DND-41 (cell line): ENCODE measurements around the gene STEAP3.

Experiments used
- ATAC-seq: fragments of 200-7000 bp; cut with Tn5 transposase; 3 replicates; pipeline ENCODE4 v1.9.1; 2021; ENCODE audit warnings: low read depth; ENCODE audit not compliant: insufficient read depth
- DNase-seq: peaks from one replicate; pipeline ENCODE4 v3.0.0-alpha.2; 2020
- H2AFZ ChIP-seq: 2 replicates; pipeline ENCODE4 v1.6.0; 2012; ENCODE audit warnings: low read depth, low read length
- H3K27ac ChIP-seq: 2 replicates; pipeline ENCODE4 v1.5.1; 2012; ENCODE audit warnings: low read length, inconsistent platforms
- H3K27me3 ChIP-seq: fragments of 200-600 bp; sonication (generic); 2 replicates; pipeline ENCODE4 v1.6.0; 2012; ENCODE audit warnings: low read length, mild to moderate bottlenecking, inconsistent platforms; ENCODE audit not compliant: insufficient read depth, poor library complexity
- H3K36me3 ChIP-seq: 2 replicates; pipeline ENCODE4 v1.5.1; 2012; ENCODE audit warnings: low read length, inconsistent platforms; ENCODE audit not compliant: insufficient read depth
- H3K4me1 ChIP-seq: 2 replicates; pipeline ENCODE4 v1.5.1; 2012; ENCODE audit warnings: mild to moderate bottlenecking, low read length; ENCODE audit not compliant: insufficient read depth
- H3K4me2 ChIP-seq: 2 replicates; pipeline ENCODE4 v1.6.0; 2012; ENCODE audit warnings: mild to moderate bottlenecking, moderate library complexity, low read length, inconsistent platforms; ENCODE audit not compliant: insufficient read depth
- H3K4me3 ChIP-seq, 2 experiments: fragments of 200-600 bp in 1 of 2; shearing (Covaris generic) in 1 of 2; 2 replicates each; pipeline ENCODE4 v1.5.1; 2012 to 2016; ENCODE audit warnings: inconsistent platforms in 2 of 2, low read length in 2 of 2, mild to moderate bottlenecking in 2 of 2, low read depth in 1 of 2, moderate library complexity in 1 of 2
- H3K79me2 ChIP-seq: 2 replicates; pipeline ENCODE4 v1.6.0; 2012; ENCODE audit warnings: low read length, inconsistent platforms; ENCODE audit not compliant: insufficient read depth
- H3K9ac ChIP-seq: 2 replicates; pipeline ENCODE4 v1.6.0; 2012; ENCODE audit warnings: low read depth, mild to moderate bottlenecking, inconsistent platforms, low read length, moderate library complexity
- H3K9me3 ChIP-seq: 2 replicates; pipeline ENCODE4 v1.5.1; 2012; ENCODE audit warnings: low read length, moderate library complexity, mild to moderate bottlenecking, inconsistent platforms; ENCODE audit not compliant: insufficient read depth, severe bottlenecking
- H4K20me1 ChIP-seq: 2 replicates; pipeline ENCODE4 v1.6.0; 2012; ENCODE audit warnings: low read length; ENCODE audit not compliant: insufficient read depth
- CTCF ChIP-seq: IDR thresholded peaks from 2 replicates; pipeline ENCODE4 v1.5.1; 2012; ENCODE audit warnings: borderline replicate concordance, low read length, moderate library complexity, mild to moderate bottlenecking; ENCODE audit not compliant: poor library complexity, severe bottlenecking; ENCODE audit errors: extremely low read depth
- EZH2 ChIP-seq: IDR thresholded peaks from 3 replicates; pipeline ENCODE4 v1.6.1; 2012; ENCODE audit warnings: borderline replicate concordance, low read depth, mild to moderate bottlenecking, moderate library complexity, low read length, inconsistent platforms; ENCODE audit not compliant: severe bottlenecking

STEAP3 gene

GRCh38 chr2:119175517-119175916 is 48.1 kb upstream of the STEAP3 start:
- no peaks in the 10 kb centered on the region for H3K27me3 ChIP-seq
- no peaks in the 10 kb centered on the region for H3K9me3 ChIP-seq
- no peak overlapping the region for H2AFZ ChIP-seq
- DNase-seq: no peak
- H3K9ac ChIP-seq: no peak overlapping the region
- ATAC-seq: no peak
- no peaks in the 10 kb centered on the region for H3K36me3 ChIP-seq
- no peak overlapping the region for H3K4me3 ChIP-seq
- no peaks in the 10 kb centered on the region for H3K4me1 ChIP-seq
- no peak overlapping the region for H3K27ac ChIP-seq
- TF ChIP-seq CTCF: no peak
- no peak for TF ChIP-seq EZH2
- no peaks in the 10 kb centered on the region for H3K79me2 ChIP-seq
- no peak overlapping the region for H3K4me2 ChIP-seq
- H4K20me1 ChIP-seq: peaks cover 3% of the 10 kb centered on the region; the same call in 1 of the 2 replicates

- ATAC-seq (no peak), DNase-seq (no peak)
- TF ChIP-seq CTCF: no peak
- no peak for TF ChIP-seq EZH2
These were observed 46.3 kb upstream of the STEAP3 start for GRCh38 chr2:119177171-119177837.

DNA sequence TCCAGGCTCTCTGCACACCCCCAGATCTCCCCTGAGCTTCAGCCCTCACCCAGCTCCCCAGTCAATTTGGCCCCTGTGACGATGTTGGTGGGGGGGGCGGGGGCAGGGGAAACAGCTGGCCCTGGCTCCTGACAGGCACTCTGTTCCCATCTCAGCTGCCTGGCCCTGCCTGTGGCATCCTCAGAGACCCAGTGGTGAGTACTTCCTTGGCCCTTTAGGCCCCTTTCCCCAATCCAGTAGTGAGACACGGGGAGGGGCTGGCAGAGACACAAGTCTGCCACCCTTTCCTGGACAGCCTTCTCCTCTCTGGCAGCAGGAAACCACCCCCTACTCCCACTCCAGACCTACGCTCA is 45.8 kb upstream of the STEAP3 start:
- H4K20me1 ChIP-seq: peaks cover 3% of the 10 kb centered on the region; the same call in 1 of the 2 replicates
- H2AFZ ChIP-seq: no peak overlapping the region
- no peak for DNase-seq
- no peaks in the 10 kb centered on the region for H3K4me1 ChIP-seq
- no peaks in the 10 kb centered on the region for H3K9me3 ChIP-seq
- H3K4me2 ChIP-seq: no peak overlapping the region
- TF ChIP-seq EZH2 (no peak), CTCF (no peak)
- no peak overlapping the region for H3K4me3 ChIP-seq
- no peak overlapping the region for H3K9ac ChIP-seq
- H3K79me2 ChIP-seq: no peaks in the 10 kb centered on the region
- H3K27ac ChIP-seq: no peak overlapping the region
- no peak for ATAC-seq
- no peaks in the 10 kb centered on the region for H3K36me3 ChIP-seq
- no peaks in the 10 kb centered on the region for H3K27me3 ChIP-seq

More at GRCh38 chr2:119177171-119177837, 46.3 kb upstream of the STEAP3 start:
- Histone ChIP-seq H3K36me3 (no peaks in the 10 kb centered on the region), H3K4me3 (no peak overlapping the region), H4K20me1 (peaks cover 3% of the 10 kb centered on the region; the same call in 1 of the 2 replicates), H3K4me2 (no peak overlapping the region), H3K9ac (no peak overlapping the region), H2AFZ (no peak overlapping the region), H3K79me2 (no peaks in the 10 kb centered on the region), H3K27me3 (no peaks in the 10 kb centered on the region), H3K4me1 (no peaks in the 10 kb centered on the region), H3K27ac (no peak overlapping the region), H3K9me3 (no peaks in the 10 kb centered on the region)
